ENCODE results near the gene GFRA1. TPM values are rescaled to one million over a fixed set of nuclear protein-coding genes. Genes with fewer than 3 reads are reported as not detected.

GFRA1 gene
- polyA plus RNA-seq, 2 of the 4 experiments (the other 2 are of a cell fraction) = 4.0 to 9.5 TPM

GRCh38 chr10:116281775-116282174, 8.8 kb upstream of the GFRA1 start:
- CTCF ChIA-PET = interaction anchor here (1.1 kb wide), 1 partner anchor 575 kb away, joined by 3 read pairs; no protein-coding TSS in a partner anchor
- WGBS (ENCODE audit: missing lambda C conversion rate) = 39% methylated on average over 3 of the region's 3 CpGs

GRCh38 chr10:116278846-116279245, 5.8 kb upstream of the GFRA1 start:
- 30% methylated on average over 6 of the region's 6 CpGs for WGBS (ENCODE audit: missing lambda C conversion rate)
- no peak overlapping the region for H3K4me3 ChIP-seq
- ChIA-PET POLR2A (no interaction called here), CTCF (interaction anchor here (0.9 kb wide), 1 partner anchor 107 kb away, joined by 3 read pairs; no protein-coding TSS in a partner anchor)
- H3K9me3 ChIP-seq = no peaks in the 10 kb centered on the region
- ATAC-seq = no peak
- no peak overlapping the region for H3K27ac ChIP-seq
- no peak for FAIRE-seq
- DNase-seq (ENCODE audit: low read depth in 1 of 2, low spot score in 1 of 2) = no peak
- no peak overlapping the region for H3K4me2 ChIP-seq
- H3K4me1 ChIP-seq = peaks cover 7% of the 10 kb centered on the region; the same call in 1 of the 3 replicates
- TF ChIP-seq E2F6 (IDR thresholded peaks at IDR 0.05; ENCODE audit: borderline replicate concordance, low read depth) (no peak), ELK1 (IDR thresholded peaks at IDR 0.05; ENCODE audit: low read depth, low read length) (no peak), HES2 (IDR thresholded peaks at IDR 0.05) (no peak), FOSB (CRISPR knock-in tag; IDR thresholded peaks at IDR 0.05) (no peak), RFX5 (IDR thresholded peaks at IDR 0.05) (no peak), NR3C1 (IDR thresholded peaks at IDR 0.05) (no peak), CHD2 (IDR thresholded peaks at IDR 0.05; ENCODE audit: low read length, partially characterized antibody) (no peak), JUN (IDR thresholded peaks at IDR 0.05) (no peak), MAX (IDR thresholded peaks at IDR 0.05) (no peak), EP300 (IDR thresholded peaks at IDR 0.05) (no peak)

More at GRCh38 chr10:116281775-116282174, 8.8 kb upstream of the GFRA1 start:
- DNase-seq (ENCODE audit: low read depth in 1 of 2, low spot score in 1 of 2) (no peak), FAIRE-seq (no peak), ATAC-seq (no peak)
- Histone ChIP-seq H3K27ac (no peak overlapping the region), H3K4me3 (no peak overlapping the region), H3K4me2 (no peak overlapping the region), H3K9me3 (no peaks in the 10 kb centered on the region), H3K4me1 (no peaks in the 10 kb centered on the region)
- POLR2A ChIA-PET = no interaction called here
- TF ChIP-seq HEYL (CRISPR knock-in tag; IDR thresholded peaks at IDR 0.05) (no peak), PBX3 (IDR thresholded peaks at IDR 0.05) (no peak), GATA3 (IDR thresholded peaks at IDR 0.05; ENCODE audit: borderline replicate concordance) (no peak), PHF8 (IDR thresholded peaks at IDR 0.05; ENCODE audit: borderline replicate concordance, low read depth) (no peak), RNF2 (IDR thresholded peaks at IDR 0.05; ENCODE audit: borderline replicate concordance, low read depth) (no peak), BHLHE40 (IDR thresholded peaks at IDR 0.05; ENCODE audit: low read depth, low read length) (no peak), KDM5A (IDR thresholded peaks at IDR 0.05) (no peak), SREBF2 (IDR thresholded peaks at IDR 0.05) (no peak), HOXB13 (CRISPR knock-in tag; IDR thresholded peaks at IDR 0.05; ENCODE audit: low read depth) (no peak), BCL3 (IDR thresholded peaks at IDR 0.05) (no peak), EP300 (IDR thresholded peaks at IDR 0.05) (no peak), NR3C1 (IDR thresholded peaks at IDR 0.05) (no peak), RFX5 (IDR thresholded peaks at IDR 0.05) (no peak), RAD21 (conservative IDR thresholded peaks at IDR 0.05 in 1 of 2, IDR thresholded peaks at IDR 0.05 in 1 of 2) (no peak), CHD2 (IDR thresholded peaks at IDR 0.05; ENCODE audit: low read length, partially characterized antibody) (no peak), HOXB5 (CRISPR knock-in tag; IDR thresholded peaks at IDR 0.05) (no peak), CEBPB (IDR thresholded peaks at IDR 0.05) (no peak), REST (IDR thresholded peaks at IDR 0.05) (no peak), NFE2L2 (conservative IDR thresholded peaks at IDR 0.05; ENCODE audit: low read length) (no peak), CBX8 (IDR thresholded peaks at IDR 0.05) (no peak)
